GM10248 (cell line): ENCODE results near the gene LMF1.
"Not testable (repeated sequence)": the region's sequence is repeated elsewhere in the genome, so short reads cannot be mapped to it uniquely, and the experiment has no call there.

Experiments used
- CTCF ChIA-PET: fragments of 300-600 bp; sonication (Branson Sonifier 250); formaldehyde crosslinking; extraction: SDS; loops from one replicate; lab custom pipeline; 2021; ENCODE audit warnings: antibody characterized with exemption; lab: Yijun Ruan, JAX
- POLR2A ChIA-PET: fragments of 350-650 bp; sonication (Branson Sonifier 250); formaldehyde crosslinking; extraction: SDS; loops from one replicate; lab custom pipeline; 2020; ENCODE audit warnings: antibody characterized with exemption; lab: Yijun Ruan, JAX
- DNase-seq: peaks from one replicate; pipeline ENCODE4 v3.0.0; 2012; ENCODE audit errors: extremely low spot score
- TF ChIP-seq, protein P1 (sequence below): IDR thresholded peaks from 2 replicates; pipeline ENCODE4 v1.5.1; 2012; ENCODE audit warnings: mild to moderate bottlenecking, low read depth; ENCODE audit errors: extremely low read depth, missing control alignments, control extremely low read depth

Gene LMF1

DNA sequence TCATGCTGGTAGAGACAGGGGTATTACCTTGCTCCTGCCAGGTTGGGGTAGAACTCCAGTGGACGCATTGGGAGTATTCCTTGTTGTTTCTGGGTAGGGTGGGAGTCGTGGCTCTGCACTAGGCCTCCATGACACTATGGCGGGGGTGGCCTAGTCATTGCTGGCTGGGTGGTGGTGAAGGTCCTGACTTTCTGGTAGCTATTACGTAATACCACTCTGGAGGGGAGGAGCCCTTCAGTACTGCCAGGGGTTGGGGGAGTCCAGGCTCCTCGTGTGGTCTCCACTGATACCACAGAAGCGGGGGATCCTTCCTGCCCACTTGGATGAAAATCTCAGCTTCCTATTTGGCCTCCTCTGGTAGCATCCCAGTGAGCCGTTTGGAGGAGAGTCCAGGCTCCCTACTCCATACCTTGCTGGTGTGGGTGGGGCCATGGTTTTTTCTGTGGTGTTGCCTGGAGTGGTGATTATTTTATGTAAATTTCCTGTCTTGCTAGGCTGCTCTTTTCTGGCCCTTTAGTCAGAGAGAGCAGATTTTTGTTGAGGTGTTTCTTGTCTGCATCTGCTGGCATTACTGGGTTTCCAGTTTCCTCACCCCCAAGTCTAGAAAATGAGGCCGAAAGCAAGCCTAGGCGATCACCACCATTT is 104.4 kb downstream of the LMF1 start:
- ChIA-PET POLR2A (no interaction called here), CTCF (no interaction called here)
- TF ChIP-seq, protein P1, sequence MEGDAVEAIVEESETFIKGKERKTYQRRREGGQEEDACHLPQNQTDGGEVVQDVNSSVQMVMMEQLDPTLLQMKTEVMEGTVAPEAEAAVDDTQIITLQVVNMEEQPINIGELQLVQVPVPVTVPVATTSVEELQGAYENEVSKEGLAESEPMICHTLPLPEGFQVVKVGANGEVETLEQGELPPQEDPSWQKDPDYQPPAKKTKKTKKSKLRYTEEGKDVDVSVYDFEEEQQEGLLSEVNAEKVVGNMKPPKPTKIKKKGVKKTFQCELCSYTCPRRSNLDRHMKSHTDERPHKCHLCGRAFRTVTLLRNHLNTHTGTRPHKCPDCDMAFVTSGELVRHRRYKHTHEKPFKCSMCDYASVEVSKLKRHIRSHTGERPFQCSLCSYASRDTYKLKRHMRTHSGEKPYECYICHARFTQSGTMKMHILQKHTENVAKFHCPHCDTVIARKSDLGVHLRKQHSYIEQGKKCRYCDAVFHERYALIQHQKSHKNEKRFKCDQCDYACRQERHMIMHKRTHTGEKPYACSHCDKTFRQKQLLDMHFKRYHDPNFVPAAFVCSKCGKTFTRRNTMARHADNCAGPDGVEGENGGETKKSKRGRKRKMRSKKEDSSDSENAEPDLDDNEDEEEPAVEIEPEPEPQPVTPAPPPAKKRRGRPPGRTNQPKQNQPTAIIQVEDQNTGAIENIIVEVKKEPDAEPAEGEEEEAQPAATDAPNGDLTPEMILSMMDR: no peak
- no peak for DNase-seq

DNA sequence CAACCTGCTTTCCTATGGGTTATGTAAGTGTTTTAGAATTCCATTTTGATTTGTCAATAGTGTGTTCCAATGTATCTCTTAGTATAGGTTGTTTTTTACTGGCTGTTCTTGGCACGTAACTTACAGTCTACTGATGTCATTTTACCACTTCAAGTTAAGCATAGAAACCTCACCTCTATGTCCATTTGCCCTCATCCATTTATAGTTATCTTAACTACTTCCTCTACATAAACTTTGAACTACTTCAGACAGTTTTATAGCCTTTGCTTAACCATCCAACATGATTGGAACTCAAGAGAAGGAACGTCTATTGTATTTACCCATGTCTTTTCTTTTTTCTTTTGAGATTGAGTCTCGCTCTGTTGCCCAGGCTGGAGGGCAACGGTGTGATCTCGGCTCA is 105.8 kb downstream of the LMF1 start:
- no peak for DNase-seq
- CTCF ChIA-PET: no interaction called here
- POLR2A ChIA-PET: no interaction called here
- TF ChIP-seq, protein P1: no peak

DNA sequence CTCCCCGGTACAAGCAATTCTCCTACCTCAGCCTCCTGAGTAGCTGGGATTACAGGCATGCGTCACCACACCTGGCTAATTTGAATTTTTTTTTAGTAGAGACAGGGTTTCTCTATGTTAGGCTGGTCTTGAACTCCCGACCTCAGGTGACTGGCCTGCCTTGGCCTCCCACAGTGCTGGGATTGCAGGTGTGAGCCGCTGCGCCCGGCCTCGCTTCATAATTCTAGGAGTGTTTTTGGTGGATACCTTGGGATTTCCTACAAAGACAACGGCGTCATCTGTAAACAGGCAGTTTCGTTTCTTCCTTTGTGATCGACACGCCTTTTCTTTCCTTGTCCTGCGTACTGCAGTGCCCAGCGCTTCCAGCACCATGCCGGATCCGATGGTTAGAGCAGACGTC is 109.3 kb downstream of the LMF1 start:
- TF ChIP-seq, protein P1: no peak
- no peak for DNase-seq
- ChIA-PET POLR2A (no interaction called here), CTCF (no interaction called here)

DNA sequence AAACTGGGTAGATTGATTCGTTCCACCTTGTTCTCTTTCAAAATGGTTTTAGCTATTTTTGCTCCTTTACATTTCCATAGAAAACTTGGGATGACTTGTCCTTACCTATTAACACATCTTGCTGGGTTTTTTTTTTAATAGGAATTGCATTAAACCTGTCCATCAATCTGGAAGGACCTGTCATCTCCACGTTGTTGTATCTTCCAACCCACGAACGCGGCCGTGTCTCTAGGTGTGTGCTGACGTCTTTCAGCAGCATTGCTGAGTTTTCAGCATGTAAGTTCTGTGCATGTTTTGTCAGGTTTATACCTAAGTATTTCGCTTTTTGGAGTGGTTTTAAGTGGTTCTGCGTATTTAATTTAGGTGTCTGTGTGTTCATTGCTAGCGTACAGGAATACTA is 109.9 kb downstream of the LMF1 start:
- POLR2A ChIA-PET: no interaction called here
- TF ChIP-seq, protein P1: no peak
- CTCF ChIA-PET: no interaction called here
- no peak for DNase-seq

DNA sequence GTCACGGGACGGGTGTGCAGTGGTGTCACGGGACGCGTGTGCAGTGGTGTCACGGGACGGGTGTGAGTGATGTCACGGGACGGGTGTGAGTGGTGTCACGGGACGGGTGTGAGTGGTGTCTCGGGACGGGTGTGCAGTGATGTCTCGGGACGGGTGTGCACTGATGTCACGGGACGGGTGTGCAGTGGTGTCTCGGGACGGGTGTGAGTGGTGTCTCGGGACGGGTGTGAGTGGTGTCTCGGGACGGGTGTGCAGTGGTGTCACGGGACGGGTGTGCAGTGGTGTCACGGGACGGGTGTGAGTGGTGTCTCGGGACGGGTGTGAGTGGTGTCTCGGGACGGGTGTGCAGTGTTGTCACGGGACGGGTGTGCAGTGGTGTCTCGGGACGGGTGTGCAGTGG is 111.8 kb downstream of the LMF1 start:
- DNase-seq, POLR2A ChIA-PET, CTCF ChIA-PET: not testable (repeated sequence)

DNA sequence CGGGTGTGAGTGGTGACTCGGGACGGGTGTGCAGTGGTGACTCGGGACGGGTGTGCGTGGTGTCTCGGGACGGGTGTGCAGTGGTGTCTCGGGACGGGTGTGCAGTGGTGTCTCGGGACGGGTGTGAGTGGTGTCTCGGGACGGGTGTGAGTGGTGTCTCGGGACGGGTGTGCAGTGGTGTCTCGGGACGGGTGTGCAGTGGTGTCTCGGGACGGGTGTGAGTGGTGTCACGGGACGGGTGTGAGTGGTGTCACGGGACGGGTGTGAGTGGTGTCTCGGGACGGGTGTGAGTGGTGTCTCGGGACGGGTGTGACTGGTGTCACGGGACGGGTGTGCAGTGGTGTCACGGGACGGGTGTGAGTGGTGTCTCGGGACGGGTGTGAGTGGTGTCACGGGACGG is 112.3 kb downstream of the LMF1 start:
- DNase-seq, POLR2A ChIA-PET, CTCF ChIA-PET: not testable (repeated sequence)

DNA sequence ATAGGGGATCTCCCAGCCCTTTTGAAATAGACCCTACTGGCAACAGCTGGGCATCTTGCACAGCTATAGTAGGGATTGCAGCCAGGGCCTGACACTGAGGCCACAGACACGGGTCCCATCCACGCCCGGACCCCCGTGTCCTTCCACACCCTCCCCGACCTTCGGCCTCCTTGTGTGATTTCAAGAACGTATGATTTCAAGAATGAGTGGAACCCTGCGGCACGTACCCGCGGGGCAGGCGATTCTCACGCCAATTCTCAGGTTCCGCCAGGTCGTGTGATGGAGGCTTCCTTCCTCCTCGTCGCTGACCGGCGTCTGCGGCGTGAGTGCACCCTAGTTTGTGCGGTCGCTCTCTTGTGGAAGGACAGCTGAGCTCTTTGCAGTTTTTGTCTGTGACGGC is 114.0 kb downstream of the LMF1 start:
- DNase-seq: no peak
- POLR2A ChIA-PET: no interaction called here
- CTCF ChIA-PET: no interaction called here
- TF ChIP-seq, protein P1: no peak

DNA sequence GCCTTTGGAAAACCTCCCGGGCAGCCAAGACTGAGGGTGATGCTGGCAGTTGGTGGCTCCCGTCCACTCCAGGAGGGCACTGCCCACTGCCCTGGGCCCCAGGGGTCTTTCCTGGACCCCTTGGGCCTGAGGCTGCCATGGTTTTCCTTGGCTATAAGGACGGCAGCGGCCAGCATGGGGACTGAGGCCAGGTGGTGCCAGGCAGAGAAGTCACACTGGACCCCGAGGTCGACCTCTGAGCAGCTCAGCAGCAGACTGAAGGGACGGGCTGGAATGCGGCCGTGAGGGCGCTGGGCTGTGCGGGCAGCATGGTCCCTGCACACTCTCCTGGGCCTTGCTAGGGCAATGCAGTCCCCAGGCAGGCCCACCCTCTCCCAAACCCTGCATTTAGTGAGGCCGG is 114.7 kb downstream of the LMF1 start:
- POLR2A ChIA-PET: no interaction called here
- no peak for DNase-seq
- CTCF ChIA-PET: no interaction called here
- TF ChIP-seq, protein P1: no peak
